ENCODE results near the gene AGAP1. TPM values are rescaled to one million over a fixed set of nuclear protein-coding genes. Genes with fewer than 3 reads are reported as not detected.

The AGAP1 gene
- total RNA-seq, 1 experiment from 2014 or later, result 25.8 TPM

DNA sequence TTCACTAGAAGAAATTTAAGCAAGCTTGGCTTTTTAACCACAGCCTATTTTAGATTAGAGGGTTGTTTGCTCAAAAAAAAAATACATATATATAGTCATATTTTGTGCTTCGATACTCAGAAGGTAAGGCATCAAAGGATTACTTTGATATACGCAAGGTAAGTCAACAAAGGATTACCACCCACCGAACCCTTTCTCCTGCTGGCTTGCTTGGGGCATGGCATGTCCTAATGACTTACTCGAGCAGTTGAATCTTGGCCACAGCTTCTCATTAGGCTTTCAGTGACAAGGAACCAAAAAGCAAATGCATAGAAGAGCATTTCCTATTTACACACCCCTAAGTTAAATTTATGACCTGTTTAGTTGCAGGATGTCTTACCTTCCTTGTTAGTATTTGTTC, 295.7 kb downstream of the AGAP1 start:
- Histone ChIP-seq H3K79me2 (ENCODE audit: insufficient read depth, low read length) (no peaks in the 10 kb centered on the region), H3K14ac (ENCODE audit: insufficient read depth, low read length) (no peak overlapping the region), H3T11ph (ENCODE audit: low read length) (no peak overlapping the region), H3K18ac (ENCODE audit: insufficient read length, low read depth, low read length) (no peak overlapping the region), H3K9ac (ENCODE audit: extremely low read depth, insufficient read length, low read length) (no peak overlapping the region), H3K27ac (ENCODE audit: insufficient read length, low read depth, low read length) (no peak overlapping the region), H3K4ac (ENCODE audit: low read depth, low read length) (no peak overlapping the region), H3K23me2 (ENCODE audit: insufficient read length, low read depth, low read length, poor library complexity, severe bottlenecking) (no peaks in the 10 kb centered on the region), H4K8ac (replicated peaks; ENCODE audit: insufficient read length, low read depth, low read length) (no peak overlapping the region), H2BK5ac (ENCODE audit: insufficient read length, low read length) (no peak overlapping the region), H2BK12ac (ENCODE audit: insufficient read length, low read depth, low read length) (no peak overlapping the region), H3K27me3 (ENCODE audit: insufficient read depth, low read length) (no peaks in the 10 kb centered on the region), H2AK5ac (ENCODE audit: insufficient read length, low read length) (no peak overlapping the region), H3K79me1 (ENCODE audit: insufficient read depth, low read depth, low read length, poor library complexity, severe bottlenecking) (no peaks in the 10 kb centered on the region), H3K4me1 (ENCODE audit: insufficient read depth, low read length) (no peaks in the 10 kb centered on the region), H2AFZ (ENCODE audit: low read length) (no peak overlapping the region), H2BK120ac (ENCODE audit: low read depth, low read length, poor library complexity, severe bottlenecking) (no peak overlapping the region), H3K56ac (ENCODE audit: insufficient read length, low read depth, low read length) (no peak overlapping the region), H4K91ac (ENCODE audit: insufficient read length, low read depth, low read length) (no peak overlapping the region), H3K9me3 (ENCODE audit: control insufficient read depth, low read depth, low read length) (no peaks in the 10 kb centered on the region), H3K23ac (ENCODE audit: insufficient read length, low read depth, low read length) (no peak overlapping the region), H2BK15ac (ENCODE audit: low read depth, low read length) (no peak overlapping the region), H4K5ac (ENCODE audit: insufficient read length, low read depth, low read length) (no peak overlapping the region), H4K20me1 (ENCODE audit: control insufficient read depth, insufficient read depth, insufficient read length) (no peaks in the 10 kb centered on the region), H2BK20ac (ENCODE audit: low read depth, low read length, poor library complexity, severe bottlenecking) (no peak overlapping the region), H3K4me2 (ENCODE audit: insufficient read depth, insufficient read length, low read length) (no peak overlapping the region)
- Mint-ChIP-seq H3K9me3 (no peaks in the 10 kb centered on the region), H3K4me3 (no peak overlapping the region), H3K27me3 (ENCODE audit: low read depth) (0 out of 2 replicates have a peak, but pooled peaks cover 1% of the 10 kb centered on the region), H3K36me3 (ENCODE audit: insufficient read depth in 1 of 3, low read depth in 3 of 3) (peaks cover 0 to 9% (median 3%) of the 10 kb centered on the region in 3 experiments; a peak in 4 of 7 replicates), H3K4me1 (peaks cover 10 to 13% of the 10 kb centered on the region in 2 experiments), H3K27ac (no peak overlapping the region)
- TF ChIP-seq, protein P1, sequence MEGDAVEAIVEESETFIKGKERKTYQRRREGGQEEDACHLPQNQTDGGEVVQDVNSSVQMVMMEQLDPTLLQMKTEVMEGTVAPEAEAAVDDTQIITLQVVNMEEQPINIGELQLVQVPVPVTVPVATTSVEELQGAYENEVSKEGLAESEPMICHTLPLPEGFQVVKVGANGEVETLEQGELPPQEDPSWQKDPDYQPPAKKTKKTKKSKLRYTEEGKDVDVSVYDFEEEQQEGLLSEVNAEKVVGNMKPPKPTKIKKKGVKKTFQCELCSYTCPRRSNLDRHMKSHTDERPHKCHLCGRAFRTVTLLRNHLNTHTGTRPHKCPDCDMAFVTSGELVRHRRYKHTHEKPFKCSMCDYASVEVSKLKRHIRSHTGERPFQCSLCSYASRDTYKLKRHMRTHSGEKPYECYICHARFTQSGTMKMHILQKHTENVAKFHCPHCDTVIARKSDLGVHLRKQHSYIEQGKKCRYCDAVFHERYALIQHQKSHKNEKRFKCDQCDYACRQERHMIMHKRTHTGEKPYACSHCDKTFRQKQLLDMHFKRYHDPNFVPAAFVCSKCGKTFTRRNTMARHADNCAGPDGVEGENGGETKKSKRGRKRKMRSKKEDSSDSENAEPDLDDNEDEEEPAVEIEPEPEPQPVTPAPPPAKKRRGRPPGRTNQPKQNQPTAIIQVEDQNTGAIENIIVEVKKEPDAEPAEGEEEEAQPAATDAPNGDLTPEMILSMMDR (conservative IDR thresholded peaks at IDR 0.05), result peak; percentile 47; the same call in 2 of the 3 replicates
- no peak for DNase-seq
- no CpG with 5 or more reads among the region's 4 CpGs for WGBS (ENCODE audit: extremely low coverage, insufficient read length, low lambda C conversion rate)

Measured in H9 (cell line).